NCI-H2196 (cell line): Measurements from ENCODE around the gene CDH6.

Source experiments
- DNase-seq: peaks from one replicate; lab custom pipeline; 2025; ENCODE audit not compliant: unreplicated experiment; lab: John Stamatoyannopoulos, UW

The CDH6 gene

GRCh38 chr5:31196309-31196708, 2.8 kb downstream of the CDH6 start:
- DNase-seq: no peak

DNA sequence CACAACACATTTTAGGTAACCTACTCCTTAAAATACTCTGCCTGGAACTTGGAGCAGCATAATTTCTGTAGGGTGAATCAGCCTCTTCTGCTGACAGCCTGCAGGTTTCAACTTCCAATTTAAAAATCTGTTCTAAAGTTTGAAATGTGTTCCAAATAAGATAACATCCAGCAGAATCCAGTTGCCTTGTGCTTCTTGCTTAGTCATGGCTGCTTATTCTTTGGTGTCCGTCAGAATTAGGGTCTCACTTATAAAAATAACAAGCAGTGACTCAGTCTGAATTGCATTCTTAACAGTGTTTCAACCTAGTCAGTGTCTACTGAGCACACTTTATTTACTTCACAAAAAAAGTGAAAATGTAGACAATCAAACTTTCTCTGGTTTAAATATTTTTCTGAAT, 3.7 kb downstream of the CDH6 start:
- DNase-seq: no peak

DNA sequence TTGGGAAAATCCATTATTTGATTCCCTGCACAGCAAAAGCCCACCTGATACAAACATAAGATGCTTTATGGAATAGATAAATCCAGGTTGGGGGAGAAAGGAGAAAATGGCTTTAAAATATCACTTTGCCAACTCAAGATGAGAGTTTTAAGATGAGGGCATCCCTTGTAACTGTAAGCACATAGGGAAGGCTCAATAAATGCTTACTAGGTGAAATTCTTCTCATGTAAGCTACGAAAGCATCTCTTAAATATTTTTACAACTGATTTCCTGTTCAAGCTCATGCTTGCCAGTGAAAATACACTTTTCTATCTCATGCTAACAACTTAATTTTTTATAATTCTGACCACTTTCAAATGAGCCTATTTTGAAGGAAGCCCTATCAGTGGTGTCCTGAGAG, 11.5 kb downstream of the CDH6 start:
- DNase-seq: no peak

GRCh38 chr5:31208043-31208442, 14.6 kb downstream of the CDH6 start:
- DNase-seq: no peak

- no peak for DNase-seq
Observed at GRCh38 chr5:31209334-31209733, 15.8 kb downstream of the CDH6 start.

GRCh38 chr5:31211098-31211497, 17.6 kb downstream of the CDH6 start:
- DNase-seq: no peak

DNA sequence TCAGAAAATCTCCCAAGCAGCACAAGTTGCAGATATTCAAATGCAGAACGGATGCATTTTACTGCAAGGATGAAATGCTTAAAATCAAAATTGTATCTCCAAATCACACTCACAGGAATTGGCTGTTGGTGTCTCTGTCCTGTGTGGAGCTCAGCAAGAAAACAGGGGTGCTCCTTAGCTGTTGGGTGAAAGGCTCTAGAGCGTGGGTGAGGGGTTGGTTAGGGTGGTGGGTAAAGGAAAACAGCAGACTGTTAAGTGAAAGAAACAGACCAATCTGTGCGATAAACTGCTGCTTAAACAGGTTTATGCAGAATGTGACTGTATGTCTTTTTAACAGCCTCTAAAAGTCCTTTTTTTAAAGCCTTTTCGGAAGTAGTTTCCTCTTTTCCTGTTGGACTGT, 19.8 kb downstream of the CDH6 start:
- DNase-seq: no peak

GRCh38 chr5:31213705-31214121, 20.2 kb downstream of the CDH6 start:
- no peak for DNase-seq

DNA sequence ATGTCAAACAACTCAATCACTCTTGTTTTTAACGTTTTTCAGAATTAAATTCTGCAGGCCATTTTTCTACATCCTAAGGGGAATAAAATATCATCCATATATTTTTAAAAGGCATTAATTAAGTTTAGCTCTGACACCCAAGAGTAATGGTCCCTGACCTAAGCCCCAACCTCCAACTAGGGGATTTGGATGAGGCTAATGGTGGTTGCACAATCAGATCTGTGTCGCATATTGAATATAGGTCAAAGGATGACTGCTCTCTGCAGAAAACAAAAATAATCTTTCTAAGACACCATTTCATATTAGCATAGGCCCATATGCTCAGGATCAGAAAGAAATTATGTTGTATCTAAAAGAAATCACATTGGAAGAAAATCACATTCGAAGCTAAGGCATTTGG, 20.7 kb downstream of the CDH6 start:
- DNase-seq: no peak

- no peak for DNase-seq
Observed at GRCh38 chr5:31215236-31215635, 21.8 kb downstream of the CDH6 start.

GRCh38 chr5:31217446-31217845, 24.0 kb downstream of the CDH6 start:
- no peak for DNase-seq

DNA sequence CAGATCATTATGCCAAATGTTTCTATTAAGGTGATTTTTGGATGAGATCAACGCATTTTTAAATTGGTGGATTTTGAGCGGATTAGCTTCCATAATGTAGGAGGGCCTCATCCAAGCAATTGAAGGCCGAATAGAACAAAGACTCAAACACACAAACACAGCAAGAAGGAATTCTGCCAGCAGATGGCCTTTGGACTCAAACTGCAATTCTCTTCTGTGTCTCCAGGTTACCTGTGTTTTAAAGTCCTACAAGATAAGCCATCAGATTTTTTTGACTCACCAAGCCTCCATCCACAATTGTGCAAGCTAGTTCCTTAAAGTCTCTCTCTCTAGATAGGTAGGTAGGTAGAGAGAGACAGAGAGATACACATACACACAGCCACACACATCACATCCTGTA, 25.5 kb downstream of the CDH6 start:
- DNase-seq: no peak

GRCh38 chr5:31221001-31221400, 27.5 kb downstream of the CDH6 start:
- no peak for DNase-seq

- DNase-seq: no peak
Observed at GRCh38 chr5:31225118-31225517, 31.6 kb downstream of the CDH6 start.

- DNase-seq: no peak
Observed at GRCh38 chr5:31225613-31226012, 32.1 kb downstream of the CDH6 start.

DNA sequence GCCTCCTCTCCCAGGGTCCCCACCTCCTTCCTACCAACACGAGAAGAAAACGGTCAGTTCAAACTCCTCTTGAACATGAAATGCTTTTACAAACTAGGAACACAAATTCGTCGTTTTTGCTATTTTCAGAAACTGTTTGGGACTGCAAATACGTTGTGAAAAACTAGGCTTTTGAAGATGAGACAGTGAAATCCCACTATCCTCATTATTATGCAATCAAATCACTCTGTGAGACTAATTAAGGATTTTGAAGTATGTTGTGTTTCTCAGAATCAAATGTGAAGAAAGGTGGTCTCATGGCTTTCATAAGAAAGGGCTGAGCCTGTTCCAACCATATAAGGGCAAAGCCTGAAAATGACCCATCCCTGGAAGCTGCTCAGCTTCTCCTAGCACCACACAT, 33.2 kb downstream of the CDH6 start:
- no peak for DNase-seq

GRCh38 chr5:31229266-31229665, 35.8 kb downstream of the CDH6 start:
- no peak for DNase-seq

GRCh38 chr5:31231177-31231838, 37.8 kb downstream of the CDH6 start:
- no peak for DNase-seq

- peak; percentile 49 for DNase-seq
Observed at GRCh38 chr5:31232273-31232888, 38.9 kb downstream of the CDH6 start.

GRCh38 chr5:31235381-31235780, 41.9 kb downstream of the CDH6 start:
- DNase-seq: no peak

GRCh38 chr5:31236339-31236738, 42.9 kb downstream of the CDH6 start:
- no peak for DNase-seq

DNA sequence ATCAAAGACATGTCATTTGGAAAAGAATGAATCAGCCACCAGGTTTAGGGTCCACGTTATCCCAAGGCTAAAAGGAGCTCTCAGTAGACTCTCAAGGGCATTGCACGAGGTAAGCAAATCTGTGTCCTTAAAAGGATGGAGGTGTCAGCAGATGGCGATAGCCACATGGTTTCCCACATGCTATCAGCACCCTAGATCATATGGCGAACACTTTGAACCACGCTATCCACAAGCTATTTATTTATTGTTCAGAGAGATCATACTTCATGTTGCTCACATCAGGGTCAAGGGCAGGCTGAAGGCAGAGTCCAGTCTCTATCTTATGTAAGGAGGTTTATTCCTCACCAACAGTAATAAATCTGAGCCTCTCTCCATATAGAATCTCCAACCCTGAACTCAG, 43.7 kb downstream of the CDH6 start:
- DNase-seq: no peak

DNA sequence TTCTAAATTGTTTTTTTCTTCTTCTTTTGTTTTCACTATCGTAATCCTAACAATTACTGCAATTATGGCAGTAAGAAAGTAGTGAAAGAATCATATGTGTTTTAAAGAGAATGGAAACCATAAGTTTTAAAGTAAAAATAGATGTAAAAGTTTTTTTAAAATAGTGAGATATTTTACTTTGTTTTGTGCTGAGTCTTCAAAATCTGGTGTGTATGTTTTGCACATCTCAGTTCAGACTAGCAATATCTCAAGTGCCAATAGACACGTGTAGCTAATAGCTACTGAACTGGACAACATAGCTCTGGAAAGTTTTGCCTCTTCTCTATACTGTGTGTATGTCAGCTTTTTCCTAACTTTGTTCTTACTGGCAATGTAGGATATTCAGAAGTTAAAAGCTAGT, 45.0 kb downstream of the CDH6 start:
- DNase-seq: no peak
